HEK293T (cell line): Measurements from ENCODE around the gene GTPBP1.

Experiments used
- HDGF ChIP-seq: fragments of 450-650 bp; IDR thresholded peaks from 2 replicates; pipeline ENCODE4 v1.6.1; 2017; ENCODE audit warnings: antibody characterized with exemption, borderline replicate concordance
- NFRKB ChIP-seq: fragments of 450-650 bp; IDR thresholded peaks from 2 replicates; pipeline ENCODE4 v1.6.1; 2016; ENCODE audit warnings: mild to moderate bottlenecking, moderate library complexity

- no peak for TF ChIP-seq HDGF
- no peak for TF ChIP-seq NFRKB
These were observed 35.4 kb downstream of the GTPBP1 start for GRCh38 chr22:38741166-38741565.
